ENCODE data around the gene CFD.

CFD gene

GRCh38 chr19:855566-856120 lies 3.8 kb upstream of the CFD start:
- FAIRE-seq: no peak
- no peak for TF ChIP-seq POLR2AphosphoS5 (IDR thresholded peaks at IDR 0.05; ENCODE audit: low read depth, low read length)
- no peak for TF ChIP-seq TAF1 (IDR thresholded peaks at IDR 0.05; ENCODE audit: borderline replicate concordance, low read depth, low read length)
- no peak for TF ChIP-seq POLR2A (IDR thresholded peaks at IDR 0.05; ENCODE audit: low read depth, low read length)
- DNase-seq (ENCODE audit: insufficient read length): no peak

- TF ChIP-seq TAF1 (IDR thresholded peaks at IDR 0.05; ENCODE audit: borderline replicate concordance, low read depth, low read length) (no peak), POLR2AphosphoS5 (IDR thresholded peaks at IDR 0.05; ENCODE audit: low read depth, low read length) (no peak), POLR2A (IDR thresholded peaks at IDR 0.05; ENCODE audit: low read depth, low read length) (no peak)
- FAIRE-seq (no peak), DNase-seq (ENCODE audit: insufficient read length) (no peak)
These were observed 1.2 kb upstream of the CFD start for GRCh38 chr19:858284-858683.

GRCh38 chr19:861141-861755 lies 1.8 kb downstream of the CFD start:
- DNase-seq (ENCODE audit: insufficient read length) (no peak), FAIRE-seq (no peak)

GRCh38 chr19:861756-862580 lies 2.5 kb downstream of the CFD start:
- DNase-seq (ENCODE audit: insufficient read length) (peak; percentile 82), FAIRE-seq (peak; percentile 60)
- TF ChIP-seq POLR2A (IDR thresholded peaks at IDR 0.05; ENCODE audit: low read depth, low read length) (no peak), POLR2AphosphoS5 (IDR thresholded peaks at IDR 0.05; ENCODE audit: low read depth, low read length) (no peak), TAF1 (IDR thresholded peaks at IDR 0.05; ENCODE audit: borderline replicate concordance, low read depth, low read length) (no peak)

More at GRCh38 chr19:861141-861755, 1.8 kb downstream of the CFD start:
- TF ChIP-seq POLR2A (IDR thresholded peaks at IDR 0.05; ENCODE audit: low read depth, low read length): no peak
- TF ChIP-seq POLR2AphosphoS5 (IDR thresholded peaks at IDR 0.05; ENCODE audit: low read depth, low read length): no peak
- TF ChIP-seq TAF1 (IDR thresholded peaks at IDR 0.05; ENCODE audit: borderline replicate concordance, low read depth, low read length): no peak

- TF ChIP-seq POLR2AphosphoS5 (IDR thresholded peaks at IDR 0.05; ENCODE audit: low read depth, low read length) (no peak), TAF1 (IDR thresholded peaks at IDR 0.05; ENCODE audit: borderline replicate concordance, low read depth, low read length) (no peak), POLR2A (IDR thresholded peaks at IDR 0.05; ENCODE audit: low read depth, low read length) (no peak)
- FAIRE-seq (peak; percentile 84), DNase-seq (ENCODE audit: insufficient read length) (peak; percentile 78)
These were observed 3.3 kb downstream of the CFD start for GRCh38 chr19:862581-863314.

GRCh38 chr19:863315-863620 lies 3.8 kb downstream of the CFD start:
- TF ChIP-seq POLR2AphosphoS5 (IDR thresholded peaks at IDR 0.05; ENCODE audit: low read depth, low read length): no peak
- no peak for TF ChIP-seq TAF1 (IDR thresholded peaks at IDR 0.05; ENCODE audit: borderline replicate concordance, low read depth, low read length)
- TF ChIP-seq POLR2A (IDR thresholded peaks at IDR 0.05; ENCODE audit: low read depth, low read length): no peak

GRCh38 chr19:866769-867300 lies 7.4 kb downstream of the CFD start:
- DNase-seq (ENCODE audit: insufficient read length) (no peak), FAIRE-seq (no peak)
- TF ChIP-seq POLR2AphosphoS5 (IDR thresholded peaks at IDR 0.05; ENCODE audit: low read depth, low read length) (no peak), TAF1 (IDR thresholded peaks at IDR 0.05; ENCODE audit: borderline replicate concordance, low read depth, low read length) (no peak), POLR2A (IDR thresholded peaks at IDR 0.05; ENCODE audit: low read depth, low read length) (no peak)

More at GRCh38 chr19:863315-863620, 3.8 kb downstream of the CFD start:
- FAIRE-seq: no peak
- no peak for DNase-seq (ENCODE audit: insufficient read length)

GRCh38 chr19:867301-867793 lies 7.9 kb downstream of the CFD start:
- no peak for TF ChIP-seq TAF1 (IDR thresholded peaks at IDR 0.05; ENCODE audit: borderline replicate concordance, low read depth, low read length)
- no peak for TF ChIP-seq POLR2A (IDR thresholded peaks at IDR 0.05; ENCODE audit: low read depth, low read length)
- no peak for TF ChIP-seq POLR2AphosphoS5 (IDR thresholded peaks at IDR 0.05; ENCODE audit: low read depth, low read length)
- DNase-seq (ENCODE audit: insufficient read length): no peak
- FAIRE-seq: no peak

GRCh38 chr19:867855-868457 lies 8.5 kb downstream of the CFD start:
- TF ChIP-seq POLR2A (IDR thresholded peaks at IDR 0.05; ENCODE audit: low read depth, low read length) (no peak), POLR2AphosphoS5 (IDR thresholded peaks at IDR 0.05; ENCODE audit: low read depth, low read length) (no peak), TAF1 (IDR thresholded peaks at IDR 0.05; ENCODE audit: borderline replicate concordance, low read depth, low read length) (no peak)
- FAIRE-seq (no peak), DNase-seq (ENCODE audit: insufficient read length) (no peak)

- no peak for DNase-seq (ENCODE audit: insufficient read length)
- no peak for FAIRE-seq
These were observed 9.2 kb downstream of the CFD start for GRCh38 chr19:868458-869244.

More at GRCh38 chr19:868458-869244, 9.2 kb downstream of the CFD start:
- no peak for TF ChIP-seq TAF1 (IDR thresholded peaks at IDR 0.05; ENCODE audit: borderline replicate concordance, low read depth, low read length)
- no peak for TF ChIP-seq POLR2A (IDR thresholded peaks at IDR 0.05; ENCODE audit: low read depth, low read length)
- no peak for TF ChIP-seq POLR2AphosphoS5 (IDR thresholded peaks at IDR 0.05; ENCODE audit: low read depth, low read length)
